SK-N-SH treated with all-trans-retinoic acid at 6 μM for 48 hours (cell line): ENCODE results near the gene RAD51B.
"Not testable (repeated sequence)": the region's sequence is repeated elsewhere in the genome, so short reads cannot be mapped to it uniquely, and the experiment has no call there.

Source experiments
- ATAC-seq: fragments of 200-7000 bp; cut with Tn5 transposase; 3 replicates; pipeline ENCODE4 v1.9.1; 2020; ENCODE audit warnings: mild to moderate bottlenecking, moderate library complexity
- ARNTL ChIP-seq: fragments of 450-650 bp; formaldehyde crosslinking; IDR thresholded peaks from 2 replicates; pipeline ENCODE4 v1.5.0; 2020; ENCODE audit warnings: low read depth, mild to moderate bottlenecking, moderate library complexity, borderline replicate concordance
- CSDC2 ChIP-seq: fragments of 250-450 bp; sonication (Bioruptor Pico); IDR thresholded peaks from 2 replicates; pipeline ENCODE4 v1.5.0; 2020; ENCODE audit warnings: mild to moderate bottlenecking, moderate library complexity
- GLIS3 ChIP-seq: fragments of 250-450 bp; sonication (Bioruptor Pico); IDR thresholded peaks from 2 replicates; pipeline ENCODE4 v1.5.0; 2020; ENCODE audit warnings: mild to moderate bottlenecking, moderate library complexity
- ISL1 ChIP-seq: fragments of 250-450 bp; sonication (Bioruptor Pico); IDR thresholded peaks from 2 replicates; pipeline ENCODE4 v2.1.2; 2022; ENCODE audit warnings: mild to moderate bottlenecking, moderate library complexity
- PPARA ChIP-seq: fragments of 250-450 bp; sonication (Bioruptor Pico); IDR thresholded peaks from 2 replicates; pipeline ENCODE4 v1.5.0; 2020; ENCODE audit warnings: mild to moderate bottlenecking, borderline replicate concordance
- TCF4 ChIP-seq: fragments of 250-450 bp; sonication (Bioruptor Pico); IDR thresholded peaks from 2 replicates; pipeline ENCODE4 v1.8.0; 2021; ENCODE audit warnings: mild to moderate bottlenecking, moderate library complexity, borderline replicate concordance
- TOX ChIP-seq: fragments of 250-450 bp; sonication (Bioruptor Pico); IDR thresholded peaks from 2 replicates; pipeline ENCODE4 v1.8.0; 2021; ENCODE audit warnings: mild to moderate bottlenecking, moderate library complexity, borderline replicate concordance
- ZC3H10 ChIP-seq: fragments of 250-450 bp; sonication (Bioruptor Pico); IDR thresholded peaks from 2 replicates; pipeline ENCODE4 v1.5.1; 2021; ENCODE audit warnings: mild to moderate bottlenecking, moderate library complexity
- ZFP3 ChIP-seq: fragments of 250-450 bp; sonication (Bioruptor Pico); IDR thresholded peaks from 2 replicates; pipeline ENCODE4 v1.5.0; 2020; ENCODE audit warnings: mild to moderate bottlenecking, moderate library complexity
- ZFP30 ChIP-seq: fragments of 450-650 bp; formaldehyde crosslinking; IDR thresholded peaks from 2 replicates; pipeline ENCODE4 v1.5.0; 2022; ENCODE audit warnings: mild to moderate bottlenecking, moderate library complexity
- ZNF565 ChIP-seq: fragments of 450-650 bp; formaldehyde crosslinking; conservative IDR thresholded peaks from 2 replicates; pipeline ENCODE4 v1.5.0; 2020; ENCODE audit warnings: low read depth, mild to moderate bottlenecking, moderate library complexity
- ZNF70 ChIP-seq: fragments of 450-650 bp; formaldehyde crosslinking; IDR thresholded peaks from 2 replicates; pipeline ENCODE4 v1.5.0; 2020; ENCODE audit warnings: mild to moderate bottlenecking, moderate library complexity
- TF ChIP-seq, protein P1 (sequence below): fragments of 250-450 bp; sonication (Bioruptor Pico); IDR thresholded peaks from 2 replicates; pipeline ENCODE4 v1.8.0; 2020; ENCODE audit warnings: mild to moderate bottlenecking, moderate library complexity, borderline replicate concordance
- TF ChIP-seq, protein P2 (sequence below): fragments of 250-450 bp; sonication (Bioruptor Pico); IDR thresholded peaks from 2 replicates; pipeline ENCODE4 v1.5.1; 2021; ENCODE audit warnings: mild to moderate bottlenecking, moderate library complexity
- TF ChIP-seq, protein P3 (sequence below): fragments of 250-450 bp; sonication (Bioruptor Pico); IDR thresholded peaks from 2 replicates; pipeline ENCODE4 v1.5.0; 2020; ENCODE audit warnings: mild to moderate bottlenecking, moderate library complexity

RAD51B gene

DNA sequence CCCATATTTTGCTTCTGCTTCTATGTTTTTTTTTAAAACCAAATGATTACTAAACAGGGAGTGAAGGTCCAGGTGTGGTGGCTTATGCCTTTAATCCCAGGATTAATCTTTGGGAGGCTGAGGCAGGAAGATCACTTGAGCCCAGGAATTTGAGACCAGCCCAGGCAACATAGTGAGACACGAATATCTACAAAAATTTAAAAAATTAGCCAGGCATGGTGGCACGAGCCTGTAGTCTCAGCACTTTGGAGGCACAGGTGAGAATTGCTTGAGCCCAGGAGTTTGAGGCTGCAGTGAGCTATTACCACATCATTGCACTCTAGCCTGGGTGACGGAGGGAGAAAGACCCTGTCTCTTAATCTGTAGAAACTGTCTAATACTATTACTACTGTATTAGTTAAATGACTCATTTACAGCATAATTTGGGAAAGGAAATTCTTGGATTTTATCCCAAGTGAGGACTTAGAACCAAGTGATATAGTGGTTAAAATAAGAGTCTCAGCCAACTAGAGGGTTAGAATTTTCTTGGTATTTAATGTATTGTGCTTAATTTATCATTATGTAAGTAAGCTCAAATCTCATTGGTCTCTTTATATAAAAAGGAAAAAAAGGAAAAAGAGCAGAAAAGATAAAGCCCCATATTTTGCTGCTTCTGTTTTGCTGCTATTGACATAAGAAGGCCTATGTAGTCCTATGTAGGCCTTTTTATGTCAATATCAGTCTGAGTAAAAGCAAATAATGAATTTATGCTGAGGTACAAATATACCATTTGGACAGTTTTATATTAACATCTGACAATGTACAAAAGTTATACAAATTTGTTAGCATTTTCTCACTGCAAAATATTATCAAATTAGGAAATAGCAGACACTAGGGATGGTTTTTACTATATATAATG lies 163.4 kb downstream of the RAD51B start (continued):
- TF ChIP-seq, protein P1, sequence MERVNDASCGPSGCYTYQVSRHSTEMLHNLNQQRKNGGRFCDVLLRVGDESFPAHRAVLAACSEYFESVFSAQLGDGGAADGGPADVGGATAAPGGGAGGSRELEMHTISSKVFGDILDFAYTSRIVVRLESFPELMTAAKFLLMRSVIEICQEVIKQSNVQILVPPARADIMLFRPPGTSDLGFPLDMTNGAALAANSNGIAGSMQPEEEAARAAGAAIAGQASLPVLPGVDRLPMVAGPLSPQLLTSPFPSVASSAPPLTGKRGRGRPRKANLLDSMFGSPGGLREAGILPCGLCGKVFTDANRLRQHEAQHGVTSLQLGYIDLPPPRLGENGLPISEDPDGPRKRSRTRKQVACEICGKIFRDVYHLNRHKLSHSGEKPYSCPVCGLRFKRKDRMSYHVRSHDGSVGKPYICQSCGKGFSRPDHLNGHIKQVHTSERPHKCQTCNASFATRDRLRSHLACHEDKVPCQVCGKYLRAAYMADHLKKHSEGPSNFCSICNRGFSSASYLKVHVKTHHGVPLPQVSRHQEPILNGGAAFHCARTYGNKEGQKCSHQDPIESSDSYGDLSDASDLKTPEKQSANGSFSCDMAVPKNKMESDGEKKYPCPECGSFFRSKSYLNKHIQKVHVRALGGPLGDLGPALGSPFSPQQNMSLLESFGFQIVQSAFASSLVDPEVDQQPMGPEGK, result no peak
- TF ChIP-seq ARNTL (no peak), TOX (CRISPR knock-in tag) (no peak), GLIS3 (CRISPR knock-in tag) (no peak), ZC3H10 (no peak)
- TF ChIP-seq, all 23 proteins: peak for 0

DNA sequence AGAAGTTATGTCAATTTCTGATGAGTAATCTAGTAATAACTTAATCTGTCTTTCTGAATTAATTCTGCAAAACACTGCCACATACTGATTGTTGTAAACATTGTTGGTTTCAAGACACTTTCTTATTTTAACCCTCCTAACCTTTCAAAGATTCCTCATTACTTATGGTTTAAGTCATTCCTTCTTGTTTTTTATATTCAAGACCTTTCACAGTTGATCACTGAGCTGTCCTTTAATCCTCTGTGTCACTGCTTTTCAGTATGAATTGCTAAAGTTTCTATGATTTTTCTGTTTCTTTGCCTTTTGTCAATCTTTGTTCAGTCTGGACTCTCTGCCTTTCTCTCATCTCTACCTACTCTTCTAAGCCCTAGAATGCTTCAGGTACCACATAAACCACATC lies 164.7 kb downstream of the RAD51B start:
- ATAC-seq, result no peak
- TF ChIP-seq, protein P2, sequence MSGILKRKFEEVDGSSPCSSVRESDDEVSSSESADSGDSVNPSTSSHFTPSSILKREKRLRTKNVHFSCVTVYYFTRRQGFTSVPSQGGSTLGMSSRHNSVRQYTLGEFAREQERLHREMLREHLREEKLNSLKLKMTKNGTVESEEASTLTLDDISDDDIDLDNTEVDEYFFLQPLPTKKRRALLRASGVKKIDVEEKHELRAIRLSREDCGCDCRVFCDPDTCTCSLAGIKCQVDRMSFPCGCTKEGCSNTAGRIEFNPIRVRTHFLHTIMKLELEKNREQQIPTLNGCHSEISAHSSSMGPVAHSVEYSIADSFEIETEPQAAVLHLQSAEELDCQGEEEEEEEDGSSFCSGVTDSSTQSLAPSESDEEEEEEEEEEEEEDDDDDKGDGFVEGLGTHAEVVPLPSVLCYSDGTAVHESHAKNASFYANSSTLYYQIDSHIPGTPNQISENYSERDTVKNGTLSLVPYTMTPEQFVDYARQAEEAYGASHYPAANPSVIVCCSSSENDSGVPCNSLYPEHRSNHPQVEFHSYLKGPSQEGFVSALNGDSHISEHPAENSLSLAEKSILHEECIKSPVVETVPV (CRISPR knock-in tag), result no peak

DNA sequence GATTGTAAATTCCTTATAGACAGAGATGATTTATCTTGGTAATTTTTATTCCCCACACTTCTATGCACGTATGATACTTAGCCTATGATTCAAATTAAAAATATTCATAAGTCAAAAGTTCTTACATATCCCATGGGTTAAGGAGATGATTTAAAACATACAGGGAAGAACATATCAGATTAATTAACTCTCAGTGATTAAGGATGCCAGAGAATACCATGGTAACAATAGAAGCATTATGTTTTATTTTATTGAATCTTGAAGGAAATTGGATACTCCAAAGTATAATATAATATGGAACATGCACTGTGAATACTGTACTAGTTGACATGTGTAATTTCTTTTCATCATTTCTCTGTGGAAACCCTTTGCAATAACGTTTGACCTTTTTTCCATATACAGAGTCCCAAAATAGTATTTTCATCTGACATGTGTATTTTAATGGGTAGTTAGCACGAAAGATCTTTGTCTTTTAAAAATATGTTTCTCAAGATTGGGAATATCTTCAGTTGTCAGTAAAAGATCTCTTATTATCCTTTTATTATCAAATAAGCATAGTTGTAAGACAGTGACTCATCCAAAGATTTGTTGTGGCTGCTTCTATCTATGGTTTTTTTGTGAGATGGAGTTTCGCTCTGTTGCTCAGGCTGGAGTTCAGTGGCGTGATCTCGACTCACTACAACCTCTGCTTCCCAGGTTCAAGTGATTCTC lies 166.7 kb downstream of the RAD51B start:
- TF ChIP-seq, protein P3, sequence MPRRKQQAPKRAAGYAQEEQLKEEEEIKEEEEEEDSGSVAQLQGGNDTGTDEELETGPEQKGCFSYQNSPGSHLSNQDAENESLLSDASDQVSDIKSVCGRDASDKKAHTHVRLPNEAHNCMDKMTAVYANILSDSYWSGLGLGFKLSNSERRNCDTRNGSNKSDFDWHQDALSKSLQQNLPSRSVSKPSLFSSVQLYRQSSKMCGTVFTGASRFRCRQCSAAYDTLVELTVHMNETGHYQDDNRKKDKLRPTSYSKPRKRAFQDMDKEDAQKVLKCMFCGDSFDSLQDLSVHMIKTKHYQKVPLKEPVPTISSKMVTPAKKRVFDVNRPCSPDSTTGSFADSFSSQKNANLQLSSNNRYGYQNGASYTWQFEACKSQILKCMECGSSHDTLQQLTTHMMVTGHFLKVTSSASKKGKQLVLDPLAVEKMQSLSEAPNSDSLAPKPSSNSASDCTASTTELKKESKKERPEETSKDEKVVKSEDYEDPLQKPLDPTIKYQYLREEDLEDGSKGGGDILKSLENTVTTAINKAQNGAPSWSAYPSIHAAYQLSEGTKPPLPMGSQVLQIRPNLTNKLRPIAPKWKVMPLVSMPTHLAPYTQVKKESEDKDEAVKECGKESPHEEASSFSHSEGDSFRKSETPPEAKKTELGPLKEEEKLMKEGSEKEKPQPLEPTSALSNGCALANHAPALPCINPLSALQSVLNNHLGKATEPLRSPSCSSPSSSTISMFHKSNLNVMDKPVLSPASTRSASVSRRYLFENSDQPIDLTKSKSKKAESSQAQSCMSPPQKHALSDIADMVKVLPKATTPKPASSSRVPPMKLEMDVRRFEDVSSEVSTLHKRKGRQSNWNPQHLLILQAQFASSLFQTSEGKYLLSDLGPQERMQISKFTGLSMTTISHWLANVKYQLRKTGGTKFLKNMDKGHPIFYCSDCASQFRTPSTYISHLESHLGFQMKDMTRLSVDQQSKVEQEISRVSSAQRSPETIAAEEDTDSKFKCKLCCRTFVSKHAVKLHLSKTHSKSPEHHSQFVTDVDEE, result no peak
- TF ChIP-seq ZC3H10, result peak; percentile 79
- peak; percentile 54; the same call in 1 of the 2 replicates for TF ChIP-seq ISL1 (CRISPR knock-in tag)
- TF ChIP-seq TOX (CRISPR knock-in tag), result no peak; the same call in 1 of the 2 replicates
- TF ChIP-seq, protein P1, result 0 out of 2 replicates have a peak, but pooled peaks have one; percentile 20
- ATAC-seq, result peak; percentile 72

DNA sequence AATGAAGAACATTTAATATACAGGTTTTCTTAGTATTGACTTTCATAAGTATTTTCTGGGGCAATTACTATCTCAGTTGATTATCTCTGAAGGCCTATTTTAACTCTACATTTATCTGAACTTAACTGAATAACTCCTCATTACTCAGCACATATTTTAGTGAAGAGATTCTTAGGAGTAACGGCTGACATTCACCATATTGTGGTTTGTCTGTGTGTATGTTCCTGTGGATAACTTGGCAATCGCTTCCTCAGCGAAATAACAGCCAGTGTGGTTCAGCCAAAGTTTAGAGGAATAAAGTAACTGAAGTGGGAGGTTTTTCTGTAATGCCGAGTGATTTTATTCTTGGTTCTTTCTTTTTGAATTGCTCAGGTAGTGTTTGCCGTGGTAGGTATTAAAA lies 168.0 kb downstream of the RAD51B start:
- TF ChIP-seq TOX (CRISPR knock-in tag) (peak; percentile 62; the same call in 1 of the 2 replicates), ISL1 (CRISPR knock-in tag) (peak; percentile 59), ZC3H10 (peak; percentile 64; the same call in 1 of the 2 replicates), ZNF565 (no peak)
- TF ChIP-seq, protein P1, result peak; percentile 32; the same call in 1 of the 2 replicates

DNA sequence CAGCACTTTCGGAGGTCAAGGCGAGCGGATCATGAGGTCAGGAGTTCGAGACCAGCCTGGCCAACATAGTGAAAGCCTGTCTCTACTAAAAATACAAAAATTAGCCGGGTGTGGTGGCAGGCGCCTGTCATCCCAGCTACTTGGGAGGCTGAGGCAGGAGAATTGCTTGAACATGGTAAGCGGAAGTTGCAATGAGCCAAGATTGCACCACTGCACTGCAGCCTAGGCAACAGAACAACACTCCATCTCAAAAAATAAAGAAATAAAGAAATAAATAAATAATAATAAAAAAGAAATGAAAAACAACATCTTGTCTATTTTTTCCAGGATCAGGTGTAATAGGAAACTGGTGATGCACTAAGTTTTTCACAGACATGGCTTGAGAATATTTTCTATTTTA lies 168.6 kb downstream of the RAD51B start:
- ATAC-seq, result not testable (repeated sequence)

More for the DNA sequence above, 168.0 kb downstream of the RAD51B start:
- peak; percentile 86 for ATAC-seq

DNA sequence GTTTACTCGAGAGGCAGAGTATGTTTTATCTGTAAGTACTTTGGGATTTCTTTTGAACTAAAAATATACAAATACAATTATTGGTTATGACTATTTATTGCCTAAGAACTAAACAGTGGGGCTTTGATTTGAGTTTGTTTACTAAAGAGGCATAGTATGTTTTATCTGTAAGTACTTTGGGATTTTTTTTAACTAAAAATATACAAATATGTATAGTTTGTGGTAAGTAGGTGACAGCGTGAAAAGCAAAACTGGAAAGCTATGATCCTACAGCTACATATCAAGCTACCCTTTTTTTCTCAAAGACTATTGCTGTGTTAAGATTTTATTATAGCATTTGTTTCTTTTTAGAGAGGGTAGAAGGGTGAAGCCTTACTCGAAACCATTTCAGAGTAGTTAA lies 171.0 kb downstream of the RAD51B start:
- TF ChIP-seq GLIS3 (CRISPR knock-in tag) (no peak), TCF4 (CRISPR knock-in tag) (no peak), ZFP30 (CRISPR knock-in tag) (no peak), ZNF70 (CRISPR knock-in tag) (no peak), TOX (CRISPR knock-in tag) (no peak), ZC3H10 (no peak), CSDC2 (CRISPR knock-in tag) (no peak), PPARA (CRISPR knock-in tag) (no peak), ZFP3 (CRISPR knock-in tag) (no peak)
- TF ChIP-seq, protein P3, result no peak
- ATAC-seq, result no peak
